OCI-LY1 (cell line): ENCODE data around the gene SGSM1.

Experiments used
- EZH2 ChIP-seq: fragments of 200-600 bp; sonication (generic), shearing (Covaris generic); IDR thresholded peaks from 2 replicates; pipeline ENCODE4 v1.8.0; 2017; ENCODE audit warnings: borderline replicate concordance, mixed run types, mild to moderate bottlenecking, antibody characterized with exemption, low read length, moderate library complexity, mixed read lengths
- TF ChIP-seq, protein P1 (sequence below): fragments of 200-600 bp; sonication (generic), shearing (Covaris generic); IDR thresholded peaks from 2 replicates; pipeline ENCODE4 v1.5.1; 2017; ENCODE audit warnings: mild to moderate bottlenecking, antibody characterized with exemption, low read length, moderate library complexity, mixed read lengths

- TF ChIP-seq, protein P1, sequence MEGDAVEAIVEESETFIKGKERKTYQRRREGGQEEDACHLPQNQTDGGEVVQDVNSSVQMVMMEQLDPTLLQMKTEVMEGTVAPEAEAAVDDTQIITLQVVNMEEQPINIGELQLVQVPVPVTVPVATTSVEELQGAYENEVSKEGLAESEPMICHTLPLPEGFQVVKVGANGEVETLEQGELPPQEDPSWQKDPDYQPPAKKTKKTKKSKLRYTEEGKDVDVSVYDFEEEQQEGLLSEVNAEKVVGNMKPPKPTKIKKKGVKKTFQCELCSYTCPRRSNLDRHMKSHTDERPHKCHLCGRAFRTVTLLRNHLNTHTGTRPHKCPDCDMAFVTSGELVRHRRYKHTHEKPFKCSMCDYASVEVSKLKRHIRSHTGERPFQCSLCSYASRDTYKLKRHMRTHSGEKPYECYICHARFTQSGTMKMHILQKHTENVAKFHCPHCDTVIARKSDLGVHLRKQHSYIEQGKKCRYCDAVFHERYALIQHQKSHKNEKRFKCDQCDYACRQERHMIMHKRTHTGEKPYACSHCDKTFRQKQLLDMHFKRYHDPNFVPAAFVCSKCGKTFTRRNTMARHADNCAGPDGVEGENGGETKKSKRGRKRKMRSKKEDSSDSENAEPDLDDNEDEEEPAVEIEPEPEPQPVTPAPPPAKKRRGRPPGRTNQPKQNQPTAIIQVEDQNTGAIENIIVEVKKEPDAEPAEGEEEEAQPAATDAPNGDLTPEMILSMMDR: no peak
- no peak for TF ChIP-seq EZH2
Observed at GRCh38 chr22:24920029-24920428, 114.0 kb downstream of the SGSM1 start.
